SU-DHL-6 (cell line): ENCODE measurements around the gene THBD.

ENCODE experiments used
- H2AFZ ChIP-seq: fragments of 200-600 bp; sonication (generic); 2 replicates; pipeline ENCODE4 v1.6.1; 2014; ENCODE audit warnings: low read depth, mild to moderate bottlenecking, moderate library complexity, mixed read lengths, antibody characterized with exemption, low read length; ENCODE audit not compliant: severe bottlenecking
- H3F3A ChIP-seq: fragments of 200-600 bp; shearing (Covaris generic); 2 replicates; pipeline ENCODE4 v1.6.0; 2016; ENCODE audit warnings: antibody characterized with exemption, mild to moderate bottlenecking; ENCODE audit not compliant: insufficient read depth
- H3K27ac ChIP-seq: fragments of 200-600 bp; sonication (generic); 2 replicates; pipeline ENCODE4 v1.5.1; 2016; ENCODE audit warnings: low read depth, mild to moderate bottlenecking, low read length, moderate library complexity, mixed read lengths
- H3K27me3 ChIP-seq: fragments of 200-600 bp; sonication (generic), shearing (Covaris generic); 2 replicates; pipeline ENCODE4 v1.6.0; 2014; ENCODE audit warnings: mild to moderate bottlenecking, low read length
- H3K36me3 ChIP-seq: fragments of 200-600 bp; sonication (generic); 2 replicates; pipeline ENCODE4 v1.6.1; 2014; ENCODE audit warnings: mild to moderate bottlenecking, low read length, mixed read lengths
- H3K4me2 ChIP-seq: fragments of 300-600, 200-600 bp; shearing (Covaris generic), sonication (generic); 2 replicates; pipeline ENCODE4 v1.6.0; 2014; ENCODE audit warnings: low read length, low read depth, mild to moderate bottlenecking; ENCODE audit not compliant: poor library complexity, severe bottlenecking
- H3K4me3 ChIP-seq: fragments of 200-600 bp; sonication (generic); 2 replicates; pipeline ENCODE4 v1.5.1; 2014; ENCODE audit warnings: antibody characterized with exemption, low read length, mild to moderate bottlenecking, mixed read lengths; ENCODE audit not compliant: insufficient read depth, poor library complexity, severe bottlenecking
- H3K79me2 ChIP-seq: fragments of 200-600 bp; sonication (generic); 2 replicates; pipeline ENCODE4 v1.6.1; 2014; ENCODE audit warnings: mild to moderate bottlenecking, low read length, moderate library complexity; ENCODE audit not compliant: insufficient read depth
- H3K9ac ChIP-seq: fragments of 200-600 bp; sonication (generic); 2 replicates; pipeline ENCODE4 v1.7.0; 2014; ENCODE audit warnings: mild to moderate bottlenecking, low read length
- H3K9me2 ChIP-seq: fragments of 200-600 bp; sonication (generic); replicated peaks from 2 replicates; pipeline ENCODE4 v1.6.1; 2014; ENCODE audit warnings: low read length; ENCODE audit not compliant: insufficient read depth
- H3K9me3 ChIP-seq: fragments of 200-600 bp; sonication (generic); 2 replicates; pipeline ENCODE4 v1.6.1; 2014; ENCODE audit warnings: low read length, mixed read lengths; ENCODE audit not compliant: insufficient read depth
- H4K20me1 ChIP-seq: fragments of 200-600 bp; sonication (generic); 2 replicates; pipeline ENCODE4 v1.6.1; 2014; ENCODE audit warnings: low read depth, mild to moderate bottlenecking, antibody characterized with exemption, low read length, moderate library complexity, mixed read lengths
- CTCF ChIP-seq: fragments of 200-600 bp; sonication (generic); IDR thresholded peaks from one replicate; pipeline ENCODE4 v1.5.1; 2017; ENCODE audit warnings: antibody characterized with exemption, mild to moderate bottlenecking, low read length, moderate library complexity; ENCODE audit not compliant: insufficient read depth, poor library complexity, severe bottlenecking
- EZH2phosphoT487 ChIP-seq: fragments of 200-600 bp; sonication (generic), shearing (Covaris generic); conservative IDR thresholded peaks from 2 replicates; pipeline ENCODE4 v1.6.1; 2018; ENCODE audit warnings: mild to moderate bottlenecking, antibody characterized with exemption, low read length, moderate library complexity, mixed read lengths

THBD gene

GRCh38 chr20:23020230-23021018 is 29.0 kb downstream of the THBD start:
- no peaks in the 10 kb centered on the region for H3K79me2 ChIP-seq
- H3F3A ChIP-seq: no peaks in the 10 kb centered on the region
- no peak overlapping the region for H3K27ac ChIP-seq
- no peaks in the 10 kb centered on the region for H3K36me3 ChIP-seq
- H3K4me3 ChIP-seq: no peak overlapping the region
- no peak for TF ChIP-seq CTCF
- no peak for TF ChIP-seq EZH2phosphoT487
- no peaks in the 10 kb centered on the region for H3K9me3 ChIP-seq
- H3K9ac ChIP-seq: no peak overlapping the region
- no peaks in the 10 kb centered on the region for H4K20me1 ChIP-seq
- no peaks in the 10 kb centered on the region for H3K27me3 ChIP-seq
- H2AFZ ChIP-seq: no peak overlapping the region
- H3K4me2 ChIP-seq: no peak overlapping the region
- no peaks in the 10 kb centered on the region for H3K9me2 ChIP-seq

GRCh38 chr20:23019403-23019802 is 30.1 kb downstream of the THBD start:
- Histone ChIP-seq H3K9me2 (no peaks in the 10 kb centered on the region), H3K27ac (no peak overlapping the region), H3K79me2 (no peaks in the 10 kb centered on the region), H3F3A (no peaks in the 10 kb centered on the region), H3K36me3 (no peaks in the 10 kb centered on the region), H3K4me3 (no peak overlapping the region), H3K9ac (no peak overlapping the region), H3K27me3 (no peaks in the 10 kb centered on the region), H3K9me3 (no peaks in the 10 kb centered on the region), H2AFZ (no peak overlapping the region), H4K20me1 (no peaks in the 10 kb centered on the region), H3K4me2 (no peak overlapping the region)
- TF ChIP-seq CTCF (no peak), EZH2phosphoT487 (no peak)

- Histone ChIP-seq H3K36me3 (no peaks in the 10 kb centered on the region), H3K9me2 (no peaks in the 10 kb centered on the region), H3K27me3 (no peaks in the 10 kb centered on the region), H3K9me3 (no peaks in the 10 kb centered on the region), H3K27ac (no peak overlapping the region), H4K20me1 (no peaks in the 10 kb centered on the region), H3K4me2 (no peak overlapping the region), H3K9ac (no peak overlapping the region), H3K79me2 (no peaks in the 10 kb centered on the region), H3K4me3 (no peak overlapping the region), H2AFZ (no peak overlapping the region), H3F3A (no peaks in the 10 kb centered on the region)
- TF ChIP-seq EZH2phosphoT487 (no peak), CTCF (no peak)
Measured at GRCh38 chr20:23018941-23019340, 30.5 kb downstream of the THBD start.
